GM13977 (cell line): Measurements from ENCODE around the gene RITA1.

Experiments used
- DNase-seq: peaks from one replicate; pipeline ENCODE4 v3.0.0; 2012; ENCODE audit warnings: low spot score
- CTCF ChIP-seq: IDR thresholded peaks from 2 replicates; pipeline ENCODE4 v1.5.1; 2012; ENCODE audit warnings: mild to moderate bottlenecking, control low read depth; ENCODE audit not compliant: insufficient read depth; ENCODE audit errors: extremely low read depth, missing control alignments
- in situ Hi-C: fragments of 300-500 bp; cut with MboI; formaldehyde crosslinking; loops from one replicate; pipeline ENCODE4 v1.12.0; 2022; ENCODE audit warnings: low sequenced_read_pairs, low pct_unique_long_range_greater_than_20kb, mixed read lengths, inconsistent platforms; ENCODE audit not compliant: unreplicated experiment

Gene RITA1

GRCh38 chr12:113221997-113222729, 36.6 kb downstream of the RITA1 start:
- no peak for DNase-seq
- in situ Hi-C loops = no loop called here
- TF ChIP-seq CTCF = no peak

- DNase-seq = no peak
- no peak for TF ChIP-seq CTCF
- in situ Hi-C loops = no loop called here
Observed at GRCh38 chr12:113222730-113223531, 37.4 kb downstream of the RITA1 start.

GRCh38 chr12:113224955-113225354, 39.4 kb downstream of the RITA1 start:
- no peak for TF ChIP-seq CTCF
- in situ Hi-C loops = no loop called here
- DNase-seq = no peak

GRCh38 chr12:113226696-113227568, 41.4 kb downstream of the RITA1 start:
- in situ Hi-C loops = no loop called here
- no peak for DNase-seq
- TF ChIP-seq CTCF = no peak

- TF ChIP-seq CTCF = no peak
- in situ Hi-C loops = no loop called here
- DNase-seq = no peak
Observed at GRCh38 chr12:113227686-113228391, 42.3 kb downstream of the RITA1 start.
